Activated naive CD8-positive, alpha-beta T cell treated with anti-CD3 and anti-CD28 coated beads, Interleukin-2, amount 50 U/mL, for 16 hours (primary cell): Measurements from ENCODE around the gene EVI5L.
"Not testable (repeated sequence)": the region's sequence is repeated elsewhere in the genome, so short reads cannot be mapped to it uniquely, and the experiment has no call there.

ENCODE experiments used
- DNase-seq: peaks from one replicate; pipeline ENCODE4 v3.0.0-alpha.2; 2020; ENCODE audit warnings: low read depth, low spot score

The EVI5L gene

GRCh38 chr19:7816040-7816439, 14.0 kb upstream of the EVI5L start:
- DNase-seq, result not testable (repeated sequence)

- DNase-seq, result no peak
These were observed 12.2 kb upstream of the EVI5L start for GRCh38 chr19:7817801-7818200.

GRCh38 chr19:7818806-7819205, 11.2 kb upstream of the EVI5L start:
- no peak for DNase-seq

GRCh38 chr19:7819337-7819736, 10.7 kb upstream of the EVI5L start:
- DNase-seq, result no peak

- no peak for DNase-seq
These were observed 9.4 kb upstream of the EVI5L start for GRCh38 chr19:7820588-7820987.

- DNase-seq, result no peak
These were observed 7.0 kb upstream of the EVI5L start for GRCh38 chr19:7822910-7823515.

- no peak for DNase-seq
These were observed 6.2 kb upstream of the EVI5L start for GRCh38 chr19:7823686-7824301.

- DNase-seq, result no peak
These were observed 875 bp upstream of the EVI5L start for GRCh38 chr19:7829166-7829520.

- DNase-seq, result no peak
These were observed 304 bp downstream of the EVI5L start for GRCh38 chr19:7830272-7830771.

GRCh38 chr19:7830823-7831222, 805 bp downstream of the EVI5L start:
- no peak for DNase-seq

GRCh38 chr19:7831452-7831851, 1.4 kb downstream of the EVI5L start:
- no peak for DNase-seq

- no peak for DNase-seq
These were observed 2.0 kb downstream of the EVI5L start for GRCh38 chr19:7832009-7832408.

- no peak for DNase-seq
These were observed 2.8 kb downstream of the EVI5L start for GRCh38 chr19:7832781-7833180.

- no peak for DNase-seq
These were observed 3.4 kb downstream of the EVI5L start for GRCh38 chr19:7833225-7834099.

GRCh38 chr19:7839476-7839875, 9.5 kb downstream of the EVI5L start:
- no peak for DNase-seq

GRCh38 chr19:7840629-7841028, 10.6 kb downstream of the EVI5L start:
- no peak for DNase-seq

GRCh38 chr19:7841751-7842660, 12.0 kb downstream of the EVI5L start:
- no peak for DNase-seq

- no peak for DNase-seq
These were observed 12.8 kb downstream of the EVI5L start for GRCh38 chr19:7842661-7843294.

- DNase-seq, result no peak
These were observed 13.5 kb downstream of the EVI5L start for GRCh38 chr19:7843521-7843920.

- no peak for DNase-seq
These were observed 14.4 kb downstream of the EVI5L start for GRCh38 chr19:7844405-7844804.

- DNase-seq, result no peak
These were observed 14.9 kb downstream of the EVI5L start for GRCh38 chr19:7844951-7845350.
